Neural cell (in vitro differentiated cells): ENCODE data around the gene ENTPD8. TPM values are rescaled to one million over a fixed set of nuclear protein-coding genes. Genes with fewer than 3 reads are reported as not detected.

Source experiments
- H2AFZ ChIP-seq: fragments of 200-600, 300-800 bp; sonication (generic), shearing (Covaris generic); 2 replicates; pipeline ENCODE4 v1.6.0; 2014; ENCODE audit warnings: low read depth, mild to moderate bottlenecking, antibody characterized with exemption, low read length, moderate library complexity
- H3F3A ChIP-seq: fragments of 200-600 bp; shearing (Covaris generic); 2 replicates; pipeline ENCODE4 v1.6.1; 2016; ENCODE audit warnings: mild to moderate bottlenecking, moderate library complexity, mixed read lengths, antibody characterized with exemption, low read length; ENCODE audit not compliant: insufficient read depth, poor library complexity, severe bottlenecking
- H3K27ac ChIP-seq: fragments of 200-600, 300-800 bp; sonication (generic), shearing (Covaris generic); 2 replicates; pipeline ENCODE4 v1.5.1; 2014; ENCODE audit warnings: mild to moderate bottlenecking, low read length, moderate library complexity
- H3K27me3 ChIP-seq: fragments of 300-800, 200-600 bp; sonication (generic), shearing (Covaris generic); 2 replicates; pipeline ENCODE4 v1.6.0; 2014; ENCODE audit warnings: mild to moderate bottlenecking, low read depth, low read length, moderate library complexity; ENCODE audit not compliant: insufficient read depth
- H3K36me3 ChIP-seq: fragments of 300-800, 200-600 bp; sonication (generic), shearing (Covaris generic); 2 replicates; pipeline ENCODE4 v1.5.1; 2014; ENCODE audit warnings: mild to moderate bottlenecking, antibody characterized with exemption, low read length, moderate library complexity; ENCODE audit not compliant: insufficient read depth
- H3K4me2 ChIP-seq: fragments of 300-800, 200-600 bp; sonication (generic), shearing (Covaris generic); 2 replicates; pipeline ENCODE4 v1.6.0; 2014; ENCODE audit warnings: mild to moderate bottlenecking, low read length
- H3K4me3 ChIP-seq: fragments of 300-800, 200-600 bp; sonication (generic), shearing (Covaris generic); 2 replicates; pipeline ENCODE4 v1.5.1; 2014; ENCODE audit warnings: mild to moderate bottlenecking, low read length, moderate library complexity
- H3K79me2 ChIP-seq: fragments of 200-600 bp; shearing (Covaris generic); replicated peaks from 2 replicates; pipeline ENCODE4 v1.6.0; 2014; ENCODE audit warnings: mild to moderate bottlenecking, low read length, moderate library complexity; ENCODE audit not compliant: insufficient read depth
- H3K9ac ChIP-seq: fragments of 300-800, 200-600 bp; sonication (generic), shearing (Covaris generic); 2 replicates; pipeline ENCODE4 v1.6.1; 2016; ENCODE audit warnings: mild to moderate bottlenecking, low read length, mixed read lengths
- H3K9me2 ChIP-seq: fragments of 200-600 bp; shearing (Covaris generic); 2 replicates; pipeline ENCODE4 v1.6.1; 2016; ENCODE audit warnings: mild to moderate bottlenecking, low read length, mixed read lengths; ENCODE audit not compliant: insufficient read depth
- H3K9me3 ChIP-seq: fragments of 200-600, 300-800 bp; sonication (generic), shearing (Covaris generic); 2 replicates; pipeline ENCODE4 v1.6.1; 2016; ENCODE audit warnings: mild to moderate bottlenecking, mixed run types, low read length, moderate library complexity, mixed read lengths
- H4K20me1 ChIP-seq: fragments of 200-600 bp; shearing (Covaris generic); 2 replicates; pipeline ENCODE4 v1.6.1; 2016; ENCODE audit warnings: mild to moderate bottlenecking, mixed run types; ENCODE audit not compliant: insufficient read depth
- EP300 ChIP-seq: fragments of 450-650 bp; conservative IDR thresholded peaks from 2 replicates; pipeline ENCODE4 v1.6.1; 2014; ENCODE audit warnings: antibody characterized with exemption, mild to moderate bottlenecking, moderate library complexity; ENCODE audit not compliant: poor library complexity, severe bottlenecking
- EZH2 ChIP-seq: fragments of 200-600, 300-800 bp; shearing (Covaris generic), sonication (generic); IDR thresholded peaks from 2 replicates; pipeline ENCODE4 v1.6.1; 2014; ENCODE audit warnings: antibody characterized with exemption, low read length, borderline replicate concordance, mild to moderate bottlenecking; ENCODE audit not compliant: insufficient read depth, poor library complexity, severe bottlenecking
- MXI1 ChIP-seq: fragments of 450-650 bp; conservative IDR thresholded peaks from 2 replicates; pipeline ENCODE4 v1.6.1; 2014; ENCODE audit warnings: antibody characterized with exemption, mild to moderate bottlenecking; ENCODE audit not compliant: poor library complexity, severe bottlenecking
- POLR2AphosphoS5 ChIP-seq: IDR thresholded peaks from 2 replicates; pipeline ENCODE4 v1.6.1; 2012
- RAD21 ChIP-seq: fragments of 450-650 bp; conservative IDR thresholded peaks from 2 replicates; pipeline ENCODE4 v1.6.1; 2014; ENCODE audit warnings: antibody characterized with exemption, mild to moderate bottlenecking, moderate library complexity
- REST ChIP-seq: IDR thresholded peaks from 2 replicates; pipeline ENCODE4 v1.6.1; 2012; ENCODE audit warnings: borderline replicate concordance
- SMC3 ChIP-seq: fragments of 450-650 bp; conservative IDR thresholded peaks from 2 replicates; pipeline ENCODE4 v1.6.1; 2014; ENCODE audit warnings: antibody characterized with exemption, mild to moderate bottlenecking, moderate library complexity; ENCODE audit not compliant: poor library complexity
- TAF1 ChIP-seq: IDR thresholded peaks from 2 replicates; pipeline ENCODE4 v1.6.1; 2012; ENCODE audit warnings: low read depth
- polyA plus RNA-seq: library from polyadenylated mRNA; depleted of rRNA; stranded (reverse); fragments of >200 nt; gene quantifications from 2 replicates; pipeline ENCODE4 v1.2.3, GENCODE V29; 2014
- TF ChIP-seq, protein P1 (sequence below): fragments of 450-650 bp; IDR thresholded peaks from 2 replicates; pipeline ENCODE4 v1.5.1; 2014; ENCODE audit warnings: antibody characterized with exemption, mild to moderate bottlenecking, moderate library complexity; ENCODE audit not compliant: poor library complexity, severe bottlenecking

Gene ENTPD8
- polyA plus RNA-seq, 1 donor from 2014 or later = not detected

GRCh38 chr9:137460363-137461315 lies 19.5 kb upstream of the ENTPD8 start:
- Histone ChIP-seq H3K9me3 (no peaks in the 10 kb centered on the region), H3K4me3 (no peak overlapping the region), H3K4me2 (no peak overlapping the region), H3K9me2 (no peaks in the 10 kb centered on the region), H3K27ac (no peak overlapping the region), H3K79me2 (no peaks in the 10 kb centered on the region), H4K20me1 (no peaks in the 10 kb centered on the region), H3K27me3 (no peaks in the 10 kb centered on the region), H3F3A (no peaks in the 10 kb centered on the region), H3K36me3 (no peaks in the 10 kb centered on the region), H2AFZ (no peak overlapping the region), H3K9ac (no peak overlapping the region)
- TF ChIP-seq POLR2AphosphoS5 = no peak
- no peak for TF ChIP-seq RAD21
- no peak for TF ChIP-seq EZH2
- TF ChIP-seq REST = no peak
- no peak for TF ChIP-seq EP300
- TF ChIP-seq TAF1 = no peak
- TF ChIP-seq MXI1 = no peak
- no peak for TF ChIP-seq SMC3
- TF ChIP-seq, protein P1, sequence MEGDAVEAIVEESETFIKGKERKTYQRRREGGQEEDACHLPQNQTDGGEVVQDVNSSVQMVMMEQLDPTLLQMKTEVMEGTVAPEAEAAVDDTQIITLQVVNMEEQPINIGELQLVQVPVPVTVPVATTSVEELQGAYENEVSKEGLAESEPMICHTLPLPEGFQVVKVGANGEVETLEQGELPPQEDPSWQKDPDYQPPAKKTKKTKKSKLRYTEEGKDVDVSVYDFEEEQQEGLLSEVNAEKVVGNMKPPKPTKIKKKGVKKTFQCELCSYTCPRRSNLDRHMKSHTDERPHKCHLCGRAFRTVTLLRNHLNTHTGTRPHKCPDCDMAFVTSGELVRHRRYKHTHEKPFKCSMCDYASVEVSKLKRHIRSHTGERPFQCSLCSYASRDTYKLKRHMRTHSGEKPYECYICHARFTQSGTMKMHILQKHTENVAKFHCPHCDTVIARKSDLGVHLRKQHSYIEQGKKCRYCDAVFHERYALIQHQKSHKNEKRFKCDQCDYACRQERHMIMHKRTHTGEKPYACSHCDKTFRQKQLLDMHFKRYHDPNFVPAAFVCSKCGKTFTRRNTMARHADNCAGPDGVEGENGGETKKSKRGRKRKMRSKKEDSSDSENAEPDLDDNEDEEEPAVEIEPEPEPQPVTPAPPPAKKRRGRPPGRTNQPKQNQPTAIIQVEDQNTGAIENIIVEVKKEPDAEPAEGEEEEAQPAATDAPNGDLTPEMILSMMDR = no peak

GRCh38 chr9:137459601-137460362 lies 18.6 kb upstream of the ENTPD8 start:
- H3F3A ChIP-seq = no peaks in the 10 kb centered on the region
- H3K36me3 ChIP-seq = no peaks in the 10 kb centered on the region
- TF ChIP-seq EZH2 = no peak
- no peak for TF ChIP-seq REST
- TF ChIP-seq SMC3 = no peak
- TF ChIP-seq EP300 = no peak
- H3K4me3 ChIP-seq = peak overlapping the region; percentile 58
- peak overlapping the region; percentile 50 for H3K27ac ChIP-seq
- no peaks in the 10 kb centered on the region for H3K9me2 ChIP-seq
- no peaks in the 10 kb centered on the region for H3K27me3 ChIP-seq
- H3K9ac ChIP-seq = peak overlapping the region; percentile 85
- H3K4me2 ChIP-seq = peak overlapping the region; percentile 36
- no peaks in the 10 kb centered on the region for H4K20me1 ChIP-seq
- no peaks in the 10 kb centered on the region for H3K9me3 ChIP-seq
- H3K79me2 ChIP-seq = no peaks in the 10 kb centered on the region
- peak overlapping the region; percentile 74 for H2AFZ ChIP-seq
